GM18907 (cell line): ENCODE data around the gene ROCK2.
"Not testable (repeated sequence)": the region's sequence is repeated elsewhere in the genome, so short reads cannot be mapped to it uniquely, and the experiment has no call there.

Experiments used
- ATAC-seq: cut with Tn5 transposase; IDR thresholded peaks from one replicate; pipeline ENCODE4 v1.9.1; 2021; ENCODE audit warnings: mild to moderate bottlenecking, moderate library complexity; ENCODE audit not compliant: unreplicated experiment

ROCK2 gene

GRCh38 chr2:11241412-11242203 is 102.8 kb downstream of the ROCK2 start:
- ATAC-seq, result no peak

- no peak for ATAC-seq
Observed at GRCh38 chr2:11239666-11240462, 104.6 kb downstream of the ROCK2 start.

GRCh38 chr2:11239147-11239546 is 105.3 kb downstream of the ROCK2 start:
- ATAC-seq, result no peak

- ATAC-seq, result no peak
Observed at GRCh38 chr2:11237122-11237521, 107.3 kb downstream of the ROCK2 start.

- ATAC-seq, result no peak
Observed at GRCh38 chr2:11236335-11236734, 108.1 kb downstream of the ROCK2 start.

GRCh38 chr2:11235583-11235982 is 108.9 kb downstream of the ROCK2 start:
- ATAC-seq, result no peak

GRCh38 chr2:11234309-11234708 is 110.1 kb downstream of the ROCK2 start:
- ATAC-seq, result no peak

- not testable (repeated sequence) for ATAC-seq
Observed at GRCh38 chr2:11231193-11231592, 113.2 kb downstream of the ROCK2 start.

- ATAC-seq, result no peak
Observed at GRCh38 chr2:11228692-11229091, 115.7 kb downstream of the ROCK2 start.

- ATAC-seq, result no peak
Observed at GRCh38 chr2:11227595-11227994, 116.8 kb downstream of the ROCK2 start.

- ATAC-seq, result no peak
Observed at GRCh38 chr2:11224887-11225286, 119.5 kb downstream of the ROCK2 start.

- no peak for ATAC-seq
Observed at GRCh38 chr2:11222845-11223244, 121.6 kb downstream of the ROCK2 start.

- no peak for ATAC-seq
Observed at GRCh38 chr2:11220445-11220844, 124.0 kb downstream of the ROCK2 start.

GRCh38 chr2:11215407-11215806 is 129.0 kb downstream of the ROCK2 start:
- ATAC-seq, result no peak

- ATAC-seq, result no peak
Observed at GRCh38 chr2:11214770-11215169, 129.7 kb downstream of the ROCK2 start.

- ATAC-seq, result no peak
Observed at GRCh38 chr2:11213975-11214374, 130.5 kb downstream of the ROCK2 start.

- ATAC-seq, result no peak
Observed at GRCh38 chr2:11213090-11213638, 131.3 kb downstream of the ROCK2 start.

GRCh38 chr2:11212645-11213044 is 131.8 kb downstream of the ROCK2 start:
- ATAC-seq, result no peak

GRCh38 chr2:11208083-11208482 is 136.4 kb downstream of the ROCK2 start:
- ATAC-seq, result no peak

- ATAC-seq, result no peak
Observed at GRCh38 chr2:11203480-11203879, 141.0 kb downstream of the ROCK2 start.

- ATAC-seq, result no peak
Observed at GRCh38 chr2:11201969-11202368, 142.5 kb downstream of the ROCK2 start.

GRCh38 chr2:11200651-11201050 is 143.8 kb downstream of the ROCK2 start:
- ATAC-seq, result no peak
